ENCODE measurements around the gene BTBD9.

DNA sequence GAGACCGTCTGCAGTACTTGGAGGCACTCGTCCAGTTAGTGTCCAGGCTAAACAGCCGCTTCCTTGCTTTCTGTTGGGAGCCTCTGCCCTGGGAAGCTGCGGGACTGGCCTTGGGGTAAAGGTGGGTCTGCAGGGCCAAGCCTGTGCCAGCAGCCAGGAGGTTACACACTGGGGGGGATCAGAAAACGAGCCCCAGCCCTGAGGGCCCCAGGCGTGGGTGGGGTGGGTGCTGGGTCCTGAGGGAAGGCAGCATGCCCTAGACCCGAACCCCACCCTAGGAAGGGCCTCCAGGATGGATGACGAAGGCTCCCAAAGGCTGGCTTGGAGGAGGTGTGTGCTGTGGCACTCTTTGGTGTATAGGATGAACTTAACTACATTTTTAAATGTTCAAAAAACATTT is 485.0 kb downstream of the BTBD9 start:
- TF ChIP-seq, protein P1, sequence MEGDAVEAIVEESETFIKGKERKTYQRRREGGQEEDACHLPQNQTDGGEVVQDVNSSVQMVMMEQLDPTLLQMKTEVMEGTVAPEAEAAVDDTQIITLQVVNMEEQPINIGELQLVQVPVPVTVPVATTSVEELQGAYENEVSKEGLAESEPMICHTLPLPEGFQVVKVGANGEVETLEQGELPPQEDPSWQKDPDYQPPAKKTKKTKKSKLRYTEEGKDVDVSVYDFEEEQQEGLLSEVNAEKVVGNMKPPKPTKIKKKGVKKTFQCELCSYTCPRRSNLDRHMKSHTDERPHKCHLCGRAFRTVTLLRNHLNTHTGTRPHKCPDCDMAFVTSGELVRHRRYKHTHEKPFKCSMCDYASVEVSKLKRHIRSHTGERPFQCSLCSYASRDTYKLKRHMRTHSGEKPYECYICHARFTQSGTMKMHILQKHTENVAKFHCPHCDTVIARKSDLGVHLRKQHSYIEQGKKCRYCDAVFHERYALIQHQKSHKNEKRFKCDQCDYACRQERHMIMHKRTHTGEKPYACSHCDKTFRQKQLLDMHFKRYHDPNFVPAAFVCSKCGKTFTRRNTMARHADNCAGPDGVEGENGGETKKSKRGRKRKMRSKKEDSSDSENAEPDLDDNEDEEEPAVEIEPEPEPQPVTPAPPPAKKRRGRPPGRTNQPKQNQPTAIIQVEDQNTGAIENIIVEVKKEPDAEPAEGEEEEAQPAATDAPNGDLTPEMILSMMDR (IDR thresholded peaks at IDR 0.05 in 4 of 5, conservative IDR thresholded peaks at IDR 0.05 in 1 of 5): no peak
- TF ChIP-seq POLR2A (IDR thresholded peaks at IDR 0.05): no peak
